GM19023 (cell line): Measurements from ENCODE around the gene RBM4.

Experiments used
- ATAC-seq: cut with Tn5 transposase; IDR thresholded peaks from one replicate; pipeline ENCODE4 v1.9.1; 2021; ENCODE audit warnings: mild to moderate bottlenecking, moderate library complexity; ENCODE audit not compliant: unreplicated experiment

The RBM4 gene

GRCh38 chr11:66687831-66688281, 49.4 kb downstream of the RBM4 start:
- no peak for ATAC-seq

GRCh38 chr11:66688561-66689534, 50.3 kb downstream of the RBM4 start:
- ATAC-seq, result no peak

- no peak for ATAC-seq
Observed at GRCh38 chr11:66689661-66690590, 51.4 kb downstream of the RBM4 start.

GRCh38 chr11:66691311-66691980, 52.9 kb downstream of the RBM4 start:
- no peak for ATAC-seq

- no peak for ATAC-seq
Observed at GRCh38 chr11:66692446-66692845, 53.9 kb downstream of the RBM4 start.

- ATAC-seq, result no peak
Observed at GRCh38 chr11:66692871-66693331, 54.4 kb downstream of the RBM4 start.

GRCh38 chr11:66693356-66694055, 55.0 kb downstream of the RBM4 start:
- ATAC-seq, result no peak

GRCh38 chr11:66694056-66694410, 55.5 kb downstream of the RBM4 start:
- ATAC-seq, result no peak

GRCh38 chr11:66694732-66695207, 56.3 kb downstream of the RBM4 start:
- ATAC-seq, result no peak
